ENCODE measurements around the gene UCHL1. TPM values are rescaled to one million over a fixed set of nuclear protein-coding genes. Genes with fewer than 3 reads are reported as not detected.
"Not testable (repeated sequence)": the region's sequence is repeated elsewhere in the genome, so short reads cannot be mapped to it uniquely, and the experiment has no call there.

UCHL1 gene
- polyA plus RNA-seq, 1 donor from 2014 or later, result 0.78 TPM

- Mint-ChIP-seq H3K36me3 (no peaks in the 10 kb centered on the region), H3K27ac (no peak overlapping the region), H3K4me1 (peaks cover 6 to 20% (median 14%) of the 10 kb centered on the region in 3 donors), H3K9me3 (no peaks in the 10 kb centered on the region), H3K4me3 (no peak overlapping the region), H3K27me3 (peaks cover 31% of the 10 kb centered on the region)
Measured at GRCh38 chr4:41260116-41260733, 3.5 kb downstream of the UCHL1 start.

DNA sequence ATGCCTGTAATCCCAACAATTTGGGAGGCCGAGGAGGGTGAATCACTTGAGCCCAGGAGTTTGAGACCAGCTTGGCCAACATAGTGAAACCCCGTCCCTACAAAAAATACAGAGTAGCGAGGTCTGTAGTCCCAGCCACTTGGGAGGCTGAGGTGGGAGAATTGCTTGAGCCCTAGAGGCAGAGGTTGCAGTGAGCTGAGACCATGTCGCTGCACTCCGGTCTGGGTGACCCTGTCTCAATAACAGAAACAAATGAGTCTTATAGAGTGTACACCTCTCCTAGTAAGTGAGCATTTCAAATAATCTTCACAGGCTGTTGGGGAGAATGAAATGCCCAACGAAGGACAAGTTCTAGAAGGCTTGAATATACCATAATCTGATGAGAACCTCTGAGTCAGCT lies 5.5 kb downstream of the UCHL1 start:
- Mint-ChIP-seq H3K4me1 (peaks cover 5 to 12% (median 6%) of the 10 kb centered on the region in 3 donors), H3K27ac (no peak overlapping the region), H3K4me3 (no peak overlapping the region), H3K36me3 (no peaks in the 10 kb centered on the region), H3K9me3 (no peaks in the 10 kb centered on the region), H3K27me3 (peaks cover 15% of the 10 kb centered on the region)

- no peaks in the 10 kb centered on the region for H3K9me3 Mint-ChIP-seq
- H3K4me3 Mint-ChIP-seq, result no peak overlapping the region
- no peaks in the 10 kb centered on the region for H3K36me3 Mint-ChIP-seq
- no peaks in the 10 kb centered on the region for H3K4me1 Mint-ChIP-seq
- H3K27ac Mint-ChIP-seq, result no peak overlapping the region
- peaks cover 7% of the 10 kb centered on the region for H3K27me3 Mint-ChIP-seq
Measured at GRCh38 chr4:41264212-41264611, 7.5 kb downstream of the UCHL1 start.

GRCh38 chr4:41267997-41268396 lies 11.3 kb downstream of the UCHL1 start:
- H3K36me3 Mint-ChIP-seq, result no peaks in the 10 kb centered on the region
- no peaks in the 10 kb centered on the region for H3K4me1 Mint-ChIP-seq
- no peaks in the 10 kb centered on the region for H3K9me3 Mint-ChIP-seq
- peak overlapping the region in 1 of 4 donors; percentile 67 for H3K4me3 Mint-ChIP-seq
- H3K27me3 Mint-ChIP-seq, result no peaks in the 10 kb centered on the region
- H3K27ac Mint-ChIP-seq, result no peak overlapping the region

DNA sequence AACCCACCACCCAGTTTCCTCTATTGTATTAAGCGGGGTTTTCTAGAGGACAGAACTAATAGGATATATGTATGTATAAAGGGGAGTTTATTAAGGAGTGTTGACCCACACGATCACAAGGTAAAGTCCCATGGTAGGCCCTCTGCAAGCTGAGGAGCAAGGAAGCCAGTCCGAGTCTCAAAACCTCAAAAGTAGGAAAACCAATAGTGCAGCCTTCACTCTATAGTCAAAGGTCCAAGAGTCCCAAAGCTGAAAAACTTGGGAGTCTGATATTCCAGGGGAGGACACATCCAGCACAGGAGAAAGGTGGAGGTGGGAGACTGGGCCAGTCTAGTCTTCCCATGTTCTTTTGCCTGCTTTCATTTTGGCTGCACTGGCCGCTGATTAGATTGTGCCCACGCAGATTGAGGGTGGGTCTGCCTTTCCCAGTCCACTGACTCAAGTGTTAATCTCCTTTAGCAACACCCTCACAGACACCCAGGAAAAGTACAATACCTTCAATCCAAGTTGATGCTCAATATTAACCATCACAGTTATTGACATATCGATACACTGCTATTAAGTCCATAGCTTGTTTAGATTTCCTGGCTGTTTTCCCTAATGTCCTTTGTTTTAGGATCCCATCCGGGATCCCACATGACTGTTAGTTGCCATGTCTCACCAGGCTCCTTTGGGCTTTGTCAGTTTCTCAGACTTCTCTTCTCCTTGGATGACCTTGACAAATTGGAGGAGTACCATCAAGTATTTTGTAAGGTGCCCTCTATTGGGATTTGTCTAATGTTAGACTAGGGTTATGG lies 12.2 kb downstream of the UCHL1 start:
- H3K9me3 Mint-ChIP-seq, result no peaks in the 10 kb centered on the region
- peaks cover 1% of the 10 kb centered on the region for H3K27me3 Mint-ChIP-seq
- H3K27ac Mint-ChIP-seq, result peak overlapping the region in 1 of 3 donors; percentile 13
- H3K36me3 Mint-ChIP-seq, result no peaks in the 10 kb centered on the region
- no peak overlapping the region for H3K4me3 Mint-ChIP-seq
- H3K4me1 Mint-ChIP-seq, result no peaks in the 10 kb centered on the region

DNA sequence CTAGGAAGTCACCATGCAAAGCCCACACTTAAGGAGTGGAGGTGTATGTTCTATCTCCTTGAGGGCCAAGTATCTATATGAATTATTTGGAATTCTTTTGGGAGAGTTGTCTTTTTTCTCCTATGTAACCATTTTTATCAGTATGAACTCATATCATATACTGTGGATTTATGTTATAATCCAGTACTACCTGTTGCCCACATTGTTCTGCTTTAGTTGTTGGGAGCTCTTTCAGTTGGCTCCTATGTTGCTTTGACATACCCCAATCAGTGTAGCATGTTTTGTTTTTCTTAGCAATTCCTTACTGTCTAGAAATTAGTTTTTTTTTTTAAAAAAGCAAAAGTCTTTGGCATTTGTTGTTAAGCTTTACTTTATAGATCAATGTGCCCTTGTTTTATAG lies 13.0 kb downstream of the UCHL1 start:
- Mint-ChIP-seq H3K4me1 (no peaks in the 10 kb centered on the region), H3K27ac (peak overlapping the region in 1 of 3 donors; percentile 13), H3K4me3 (no peak overlapping the region)

DNA sequence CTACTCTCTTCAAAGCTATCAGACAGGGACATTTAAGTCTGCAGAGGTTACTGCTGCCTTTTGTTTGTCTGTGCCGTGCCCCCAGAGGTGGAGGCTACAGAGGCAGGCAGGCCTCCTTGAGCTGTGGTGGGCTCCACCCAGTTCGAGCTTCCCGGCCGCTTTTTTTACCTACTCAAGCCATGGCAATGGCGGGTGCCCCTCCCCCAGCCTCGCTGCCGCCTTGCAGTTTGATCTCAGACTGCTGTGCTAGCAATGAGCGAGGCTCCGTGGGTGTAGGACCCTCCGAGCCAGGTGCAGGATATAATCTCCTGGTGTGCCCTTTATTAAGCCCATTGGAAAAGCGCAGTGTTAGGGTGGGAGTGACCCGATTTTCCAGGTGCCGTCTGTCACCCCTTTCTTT lies 19.2 kb downstream of the UCHL1 start:
- not testable (repeated sequence) for H3K27ac Mint-ChIP-seq, H3K4me1 Mint-ChIP-seq, H3K36me3 Mint-ChIP-seq, H3K27me3 Mint-ChIP-seq, H3K9me3 Mint-ChIP-seq, H3K4me3 Mint-ChIP-seq

More for the DNA sequence above, 13.0 kb downstream of the UCHL1 start:
- no peaks in the 10 kb centered on the region for H3K36me3 Mint-ChIP-seq
- no peaks in the 10 kb centered on the region for H3K9me3 Mint-ChIP-seq
- peaks cover 1% of the 10 kb centered on the region for H3K27me3 Mint-ChIP-seq

DNA sequence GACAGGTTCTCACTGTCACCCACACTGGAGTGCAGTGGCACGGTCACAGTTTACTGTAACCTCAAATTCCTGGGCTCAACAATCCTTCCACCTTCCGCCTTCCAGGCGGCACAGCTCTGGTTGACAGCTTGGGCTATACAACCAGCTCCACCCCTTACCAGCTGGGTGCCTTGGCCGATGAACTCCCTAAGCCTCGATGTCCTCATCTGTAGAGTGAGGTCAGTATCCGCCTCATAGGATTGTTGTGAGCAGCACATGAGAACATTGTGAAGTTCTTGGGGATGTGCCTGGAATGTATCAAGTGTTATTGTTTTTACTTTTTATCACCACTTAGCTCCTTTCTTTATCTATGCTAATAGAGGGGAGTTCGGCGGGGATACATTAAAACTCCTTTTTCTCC lies 23.3 kb downstream of the UCHL1 start:
- H3K27me3 Mint-ChIP-seq, result peaks cover 4% of the 10 kb centered on the region
- H3K36me3 Mint-ChIP-seq, result no peaks in the 10 kb centered on the region
- no peak overlapping the region for H3K27ac Mint-ChIP-seq
- peaks cover 0 to 5% (median 0%) of the 10 kb centered on the region in 3 donors for H3K9me3 Mint-ChIP-seq
- H3K4me3 Mint-ChIP-seq, result no peak overlapping the region
- no peaks in the 10 kb centered on the region for H3K4me1 Mint-ChIP-seq

GRCh38 chr4:41281038-41281634 lies 24.4 kb downstream of the UCHL1 start:
- H3K9me3 Mint-ChIP-seq, result peaks cover 0 to 5% (median 0%) of the 10 kb centered on the region in 3 donors
- no peaks in the 10 kb centered on the region for H3K4me1 Mint-ChIP-seq
- no peaks in the 10 kb centered on the region for H3K36me3 Mint-ChIP-seq
- no peak overlapping the region for H3K27ac Mint-ChIP-seq
- no peak overlapping the region for H3K4me3 Mint-ChIP-seq
- H3K27me3 Mint-ChIP-seq, result peaks cover 6% of the 10 kb centered on the region

DNA sequence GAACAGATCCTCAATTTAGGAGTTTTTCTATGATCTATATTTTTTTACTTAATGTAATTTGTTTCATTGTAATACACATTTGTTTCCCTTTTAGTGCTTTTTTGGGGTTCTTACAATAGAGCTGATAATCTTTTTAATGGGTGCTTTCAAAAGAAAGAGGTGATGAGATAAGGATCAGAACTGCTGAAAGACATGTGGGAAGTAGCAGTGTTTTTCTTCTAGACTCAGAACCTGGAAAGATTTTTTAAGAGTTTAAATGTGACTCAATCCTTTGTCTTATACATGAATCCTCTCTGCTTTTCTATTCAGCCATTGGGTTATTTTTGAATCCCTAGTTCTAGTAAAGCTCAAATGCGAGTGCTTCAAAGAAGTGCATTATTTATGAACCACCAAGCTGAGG lies 25.6 kb downstream of the UCHL1 start:
- H3K27ac Mint-ChIP-seq, result no peak overlapping the region
- peaks cover 6% of the 10 kb centered on the region for H3K27me3 Mint-ChIP-seq
- H3K9me3 Mint-ChIP-seq, result peaks cover 0 to 3% (median 0%) of the 10 kb centered on the region in 3 donors
- no peak overlapping the region for H3K4me3 Mint-ChIP-seq
- H3K36me3 Mint-ChIP-seq, result no peaks in the 10 kb centered on the region
- no peaks in the 10 kb centered on the region for H3K4me1 Mint-ChIP-seq

GRCh38 chr4:41285202-41285863 lies 28.6 kb downstream of the UCHL1 start:
- Mint-ChIP-seq H3K4me1 (no peaks in the 10 kb centered on the region), H3K36me3 (no peaks in the 10 kb centered on the region), H3K4me3 (no peak overlapping the region), H3K27ac (no peak overlapping the region), H3K9me3 (no peaks in the 10 kb centered on the region), H3K27me3 (peaks cover 3% of the 10 kb centered on the region)

- Mint-ChIP-seq H3K4me3 (no peak overlapping the region), H3K27ac (no peak overlapping the region), H3K9me3 (no peaks in the 10 kb centered on the region), H3K4me1 (no peaks in the 10 kb centered on the region), H3K36me3 (no peaks in the 10 kb centered on the region), H3K27me3 (peaks cover 5% of the 10 kb centered on the region)
Measured at GRCh38 chr4:41285864-41286235, 29.1 kb downstream of the UCHL1 start.

DNA sequence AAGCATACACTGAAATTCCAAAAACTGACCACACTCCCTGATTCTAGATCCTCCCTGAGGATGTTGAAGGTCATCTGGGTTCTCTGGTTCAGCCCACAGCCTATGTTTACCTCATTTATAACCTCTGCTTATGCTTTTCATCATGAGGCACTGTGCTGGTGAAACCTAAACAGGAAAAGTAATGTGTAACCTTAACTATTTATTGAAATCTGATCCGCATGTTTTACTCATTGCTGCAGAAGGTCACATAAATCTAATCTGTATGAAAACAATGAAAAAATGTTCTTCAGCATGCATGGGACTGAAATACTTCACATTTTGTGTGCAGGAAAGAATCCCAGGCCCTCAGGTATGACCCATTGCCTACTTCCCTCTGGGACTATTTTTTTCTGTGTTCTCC lies 30.3 kb downstream of the UCHL1 start:
- Mint-ChIP-seq H3K4me1 (no peaks in the 10 kb centered on the region), H3K4me3 (no peak overlapping the region), H3K27me3 (peaks cover 5% of the 10 kb centered on the region), H3K9me3 (peaks cover 0 to 2% (median 0%) of the 10 kb centered on the region in 3 donors), H3K27ac (no peak overlapping the region), H3K36me3 (no peaks in the 10 kb centered on the region)

- Mint-ChIP-seq H3K9me3 (peaks cover 0 to 2% (median 0%) of the 10 kb centered on the region in 3 donors), H3K27me3 (peaks cover 5% of the 10 kb centered on the region), H3K4me1 (no peaks in the 10 kb centered on the region), H3K36me3 (no peaks in the 10 kb centered on the region), H3K4me3 (no peak overlapping the region), H3K27ac (no peak overlapping the region)
Measured at GRCh38 chr4:41287852-41288251, 31.1 kb downstream of the UCHL1 start.

DNA sequence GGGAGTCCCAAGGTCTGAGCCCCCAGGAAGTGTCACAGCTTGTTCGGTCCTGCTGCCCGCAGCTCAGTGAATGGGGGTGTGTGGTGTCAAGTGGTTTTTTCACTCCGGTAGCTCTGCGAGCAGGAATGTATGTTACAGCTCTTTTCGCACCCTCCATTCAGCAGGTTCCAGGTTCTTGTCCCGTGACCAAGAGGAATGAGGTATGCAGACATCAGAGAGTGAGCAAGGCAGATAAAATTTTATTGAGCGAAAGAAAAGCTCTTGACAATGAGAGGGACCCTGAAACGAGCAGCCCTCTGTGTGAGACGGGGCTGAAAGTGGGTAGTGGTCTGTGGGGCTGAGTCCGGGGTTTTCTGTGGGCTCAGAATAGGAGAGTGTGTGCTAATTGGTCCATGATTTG lies 31.5 kb downstream of the UCHL1 start:
- H3K36me3 Mint-ChIP-seq, result no peaks in the 10 kb centered on the region
- no peak overlapping the region for H3K27ac Mint-ChIP-seq
- H3K27me3 Mint-ChIP-seq, result peaks cover 3% of the 10 kb centered on the region
- no peaks in the 10 kb centered on the region for H3K4me1 Mint-ChIP-seq
- no peak overlapping the region for H3K4me3 Mint-ChIP-seq
- H3K9me3 Mint-ChIP-seq, result peaks cover 0 to 2% (median 0%) of the 10 kb centered on the region in 3 donors

Measured in IgD-negative memory B cell (primary cell).